ENCODE data around the gene PSMB3.
"Not testable (repeated sequence)": the region's sequence is repeated elsewhere in the genome, so short reads cannot be mapped to it uniquely, and the experiment has no call there.

PSMB3 gene

DNA sequence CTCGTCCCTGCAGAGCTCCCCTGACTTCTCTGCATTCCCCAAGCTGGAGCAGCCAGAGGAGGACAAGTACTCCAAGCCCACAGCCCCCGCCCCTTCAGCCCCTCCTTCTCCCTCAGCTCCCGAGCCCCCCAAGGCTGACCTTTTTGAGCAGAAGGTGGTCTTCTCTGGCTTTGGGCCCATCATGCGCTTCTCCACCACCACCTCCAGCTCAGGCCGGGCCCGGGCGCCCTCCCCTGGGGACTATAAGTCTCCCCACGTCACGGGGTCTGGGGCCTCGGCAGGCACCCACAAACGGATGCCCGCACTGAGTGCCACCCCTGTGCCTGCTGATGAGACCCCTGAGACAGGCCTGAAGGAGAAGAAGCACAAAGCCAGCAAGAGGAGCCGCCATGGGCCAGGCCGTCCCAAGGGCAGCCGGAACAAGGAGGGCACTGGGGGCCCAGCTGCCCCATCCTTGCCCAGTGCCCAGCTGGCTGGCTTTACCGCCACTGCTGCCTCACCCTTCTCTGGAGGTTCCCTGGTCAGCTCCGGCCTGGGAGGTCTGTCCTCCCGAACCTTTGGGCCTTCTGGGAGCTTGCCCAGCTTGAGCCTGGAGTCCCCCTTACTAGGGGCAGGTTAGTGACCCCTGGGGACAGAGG lies 36.1 kb upstream of the PSMB3 start:
- no peak for DNase-seq

DNA sequence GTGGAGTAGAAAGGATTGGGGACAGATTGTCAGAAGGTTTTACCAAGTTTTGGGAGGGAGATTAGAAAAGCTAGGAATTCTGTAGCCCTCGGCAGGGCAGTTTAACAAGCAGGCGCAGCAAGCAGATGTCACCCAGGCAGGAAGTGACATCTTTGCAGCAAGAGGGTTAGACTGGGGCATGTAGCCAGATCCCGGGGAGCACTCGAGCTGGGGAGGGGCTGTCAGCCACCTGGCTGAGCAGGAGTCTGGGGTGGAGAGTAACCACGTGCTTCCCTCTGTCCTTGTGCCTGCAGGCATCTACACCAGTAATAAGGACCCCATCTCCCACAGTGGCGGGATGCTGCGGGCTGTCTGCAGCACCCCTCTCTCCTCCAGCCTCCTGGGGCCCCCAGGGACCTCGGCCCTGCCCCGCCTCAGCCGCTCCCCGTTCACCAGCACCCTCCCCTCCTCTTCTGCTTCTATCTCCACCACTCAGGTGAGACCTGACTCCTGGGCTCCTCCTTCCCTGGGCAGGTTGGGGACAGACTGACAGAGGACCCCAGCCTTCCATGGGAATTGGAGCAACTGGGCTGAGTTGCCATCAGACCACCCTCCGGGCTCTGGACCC lies 35.3 kb upstream of the PSMB3 start:
- no peak for DNase-seq

DNA sequence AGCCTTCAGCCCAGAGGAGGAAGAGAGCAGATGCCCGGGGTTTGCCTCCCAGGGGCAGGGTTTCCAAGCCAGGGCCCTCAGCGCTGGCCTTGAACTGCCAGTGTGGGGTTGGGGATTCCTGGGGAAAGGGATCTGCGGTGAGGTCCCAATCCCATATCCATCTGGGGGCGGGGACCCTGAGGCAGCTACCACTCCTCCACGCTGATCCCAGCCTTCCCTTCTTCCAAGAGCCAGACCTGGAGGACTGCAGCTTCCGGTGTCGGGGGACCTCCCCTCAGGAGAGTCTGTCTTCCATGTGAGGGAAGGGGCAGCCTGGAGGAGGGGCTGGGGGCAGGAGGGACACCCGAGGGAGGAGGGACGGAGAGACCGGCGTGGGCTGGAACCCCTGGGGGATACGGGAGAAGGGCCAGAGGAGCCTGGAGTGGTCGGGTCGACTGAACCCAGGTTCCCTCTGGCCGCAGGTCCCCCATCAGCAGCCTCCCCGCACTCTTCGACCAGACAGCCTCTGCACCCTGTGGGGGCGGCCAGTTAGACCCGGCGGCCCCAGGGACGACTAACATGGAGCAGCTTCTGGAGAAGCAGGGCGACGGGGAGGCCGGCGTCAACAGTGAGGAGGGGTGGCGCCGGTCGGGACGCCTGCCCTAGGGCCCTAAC lies 33.1 kb upstream of the PSMB3 start:
- DNase-seq: no peak

DNA sequence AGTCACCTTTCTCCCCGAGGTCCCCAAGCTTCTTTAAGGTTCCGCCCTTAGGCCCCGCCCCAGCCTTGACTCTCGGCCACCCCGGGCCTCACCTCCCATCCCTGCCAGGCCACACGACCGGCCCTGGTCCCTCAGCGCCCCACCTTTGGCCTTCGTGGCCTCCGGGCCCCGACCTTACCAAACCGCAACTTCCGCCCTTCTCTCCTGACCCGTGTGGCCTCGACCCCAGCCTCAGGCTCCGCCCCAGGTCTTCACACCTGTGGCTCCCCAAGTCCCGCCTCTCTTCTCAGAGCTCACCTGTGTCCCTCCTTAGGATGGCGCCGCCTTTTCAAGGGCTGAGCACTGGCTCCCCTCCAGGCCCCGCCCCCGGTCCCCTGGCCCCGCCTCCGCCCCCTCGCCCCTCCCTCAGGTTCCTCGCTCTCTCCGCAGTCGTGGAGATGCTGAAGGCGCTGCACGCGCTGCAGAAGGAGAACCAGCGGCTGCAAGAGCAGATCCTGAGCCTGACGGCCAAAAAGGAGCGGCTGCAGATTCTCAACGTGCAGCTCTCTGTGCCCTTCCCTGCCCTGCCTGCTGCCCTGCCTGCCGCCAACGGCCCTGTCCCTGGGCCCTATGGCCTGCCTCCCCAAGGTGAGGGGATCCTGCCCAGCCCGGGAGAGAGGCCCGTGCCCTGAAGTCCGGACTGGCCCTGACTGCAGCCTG lies 32.4 kb upstream of the PSMB3 start:
- DNase-seq: no peak

DNA sequence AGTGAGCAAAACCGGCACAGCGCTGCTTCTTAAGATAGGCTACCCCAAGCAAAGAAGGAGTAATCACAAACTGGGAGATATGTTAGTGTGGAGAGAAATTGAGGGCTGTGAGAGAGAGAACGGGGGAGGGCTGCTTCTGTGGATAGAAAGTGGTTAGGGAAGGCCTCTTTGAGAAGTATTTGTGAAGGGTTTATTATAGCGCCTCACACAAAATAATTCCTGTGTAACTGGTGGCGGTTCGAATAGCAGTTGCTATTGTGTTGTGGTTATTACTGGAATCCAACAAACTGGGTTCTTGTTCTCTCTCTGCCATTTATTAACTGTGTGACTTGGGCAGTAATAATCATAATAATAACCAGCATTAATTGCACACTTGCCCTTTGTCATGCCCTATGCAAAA lies 31.6 kb upstream of the PSMB3 start:
- no peak for DNase-seq

DNA sequence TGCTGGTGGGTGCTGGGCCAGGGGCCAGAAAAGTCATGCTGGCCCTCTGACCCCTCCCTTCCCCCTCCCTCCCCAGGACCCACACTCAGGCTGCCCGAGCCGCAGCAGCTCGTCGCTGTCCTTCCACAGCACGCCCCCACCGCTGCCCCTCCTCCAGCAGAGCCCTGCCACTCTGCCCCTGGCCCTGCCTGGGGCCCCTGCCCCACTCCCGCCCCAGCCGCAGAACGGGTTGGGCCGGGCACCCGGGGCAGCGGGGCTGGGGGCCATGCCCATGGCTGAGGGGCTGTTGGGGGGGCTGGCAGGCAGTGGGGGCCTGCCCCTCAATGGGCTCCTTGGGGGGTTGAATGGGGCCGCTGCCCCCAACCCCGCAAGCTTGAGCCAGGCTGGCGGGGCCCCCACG lies 30.7 kb upstream of the PSMB3 start:
- DNase-seq: no peak

DNA sequence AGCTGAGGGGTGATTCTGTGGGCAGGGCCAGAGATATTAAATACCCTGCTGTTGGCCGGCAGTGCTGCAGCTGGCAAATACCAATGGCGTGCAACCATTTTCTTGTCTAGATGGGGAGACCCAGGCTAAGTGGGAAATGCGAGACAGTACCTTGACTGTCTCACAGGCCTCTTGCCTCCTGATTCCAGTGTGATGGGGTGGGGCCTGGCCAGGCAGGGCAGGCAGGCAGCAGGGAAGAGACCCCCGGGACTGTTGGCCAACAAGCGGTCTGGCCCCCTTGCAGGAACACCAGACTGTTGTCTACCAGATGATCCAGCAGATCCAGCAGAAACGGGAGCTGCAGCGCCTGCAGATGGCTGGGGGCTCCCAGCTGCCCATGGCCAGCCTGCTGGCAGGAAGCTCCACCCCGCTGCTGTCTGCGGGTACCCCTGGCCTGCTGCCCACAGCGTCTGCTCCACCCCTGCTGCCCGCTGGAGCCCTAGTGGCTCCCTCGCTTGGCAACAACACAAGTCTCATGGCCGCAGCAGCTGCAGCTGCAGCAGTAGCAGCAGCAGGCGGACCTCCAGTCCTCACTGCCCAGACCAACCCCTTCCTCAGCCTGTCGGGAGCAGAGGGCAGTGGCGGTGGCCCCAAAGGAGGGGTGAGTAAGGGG lies 28.1 kb upstream of the PSMB3 start:
- peak; percentile 75 for DNase-seq

DNA sequence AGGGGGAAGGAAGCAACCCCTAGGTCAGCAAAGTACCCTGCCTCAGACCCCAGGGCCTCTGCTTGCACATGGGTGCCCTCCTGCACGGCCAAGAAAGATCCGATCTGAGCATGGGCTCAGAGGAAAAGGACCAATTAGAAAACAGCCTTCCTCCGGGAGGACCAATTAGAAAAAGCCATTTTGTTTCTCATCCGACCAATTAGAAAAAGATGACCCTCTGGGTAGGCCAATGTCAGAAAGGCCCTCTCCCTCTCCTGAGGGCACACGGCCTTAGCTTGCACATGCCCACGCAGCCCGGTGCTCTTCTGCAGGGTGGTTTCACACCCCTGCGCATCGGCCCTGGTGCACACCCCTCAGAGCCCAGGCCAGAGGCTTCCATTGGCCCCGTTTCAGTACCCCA lies 27.5 kb upstream of the PSMB3 start:
- no peak for DNase-seq

DNA sequence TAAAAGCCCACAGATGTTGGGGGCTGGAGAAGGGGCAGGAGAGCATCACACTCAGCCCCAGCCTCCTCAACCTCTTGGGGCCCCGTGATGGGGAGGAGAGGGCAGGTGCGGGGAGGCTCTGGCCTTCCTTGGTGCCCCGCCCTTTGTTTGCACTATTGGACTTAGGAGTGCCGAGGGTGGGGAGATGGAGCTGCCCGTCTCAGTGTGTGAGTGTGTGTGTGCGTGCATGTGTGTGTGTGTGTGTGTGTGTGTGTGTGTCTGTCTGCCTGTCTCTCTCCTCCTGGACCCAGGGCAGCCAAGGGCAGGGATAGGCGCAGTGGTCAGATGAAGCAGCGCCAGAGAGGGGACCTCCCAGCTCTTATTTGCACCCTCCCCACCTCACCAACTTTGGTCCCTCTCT lies 26.4 kb upstream of the PSMB3 start:
- not testable (repeated sequence) for DNase-seq

DNA sequence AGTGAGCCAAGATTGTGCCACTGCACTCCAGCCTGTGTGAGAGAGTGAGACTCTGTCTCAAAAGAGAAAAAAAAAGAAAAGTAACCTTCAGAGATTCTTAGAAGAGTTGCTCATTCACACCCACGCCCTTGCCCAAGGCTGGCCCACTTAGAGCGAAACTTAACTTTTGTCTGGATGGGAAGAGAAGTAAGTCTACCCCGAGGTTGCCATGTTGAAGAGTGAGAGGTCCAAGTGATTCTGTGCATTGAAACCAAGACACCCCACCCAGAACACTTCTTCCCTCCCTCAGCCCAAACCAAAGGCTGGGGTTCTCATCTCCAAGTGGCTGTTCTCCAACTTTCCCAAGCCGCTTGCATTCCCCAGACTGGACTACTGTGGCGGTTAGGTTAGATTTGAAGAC lies 24.8 kb upstream of the PSMB3 start:
- no peak for DNase-seq

DNA sequence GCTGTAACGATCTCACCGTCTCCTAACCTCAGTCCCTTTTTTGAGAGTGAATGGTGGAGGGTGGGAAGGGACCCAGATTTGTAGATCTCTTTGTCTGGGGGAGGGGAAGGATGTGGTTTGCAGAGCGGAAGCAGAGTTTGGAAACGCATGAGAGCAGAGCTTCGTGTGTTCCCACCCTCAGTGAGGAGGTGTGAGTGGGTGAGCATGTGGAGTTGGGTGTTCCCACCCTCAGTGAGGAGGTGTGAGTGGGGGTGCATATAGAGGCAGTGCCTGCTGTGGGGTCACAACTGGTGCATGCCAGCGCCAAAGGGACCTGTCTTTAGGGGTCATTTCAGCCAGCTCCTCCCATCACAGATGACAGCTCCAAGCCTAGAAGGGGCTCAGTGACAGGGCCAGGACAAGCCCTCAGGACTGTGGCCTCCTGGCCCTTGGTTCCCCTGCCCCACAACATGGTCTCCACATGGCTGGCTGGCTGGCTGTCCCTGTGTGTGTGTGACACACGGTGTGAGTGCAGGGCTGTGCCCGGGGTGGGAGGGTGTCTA lies 24.2 kb upstream of the PSMB3 start:
- no peak for DNase-seq

DNA sequence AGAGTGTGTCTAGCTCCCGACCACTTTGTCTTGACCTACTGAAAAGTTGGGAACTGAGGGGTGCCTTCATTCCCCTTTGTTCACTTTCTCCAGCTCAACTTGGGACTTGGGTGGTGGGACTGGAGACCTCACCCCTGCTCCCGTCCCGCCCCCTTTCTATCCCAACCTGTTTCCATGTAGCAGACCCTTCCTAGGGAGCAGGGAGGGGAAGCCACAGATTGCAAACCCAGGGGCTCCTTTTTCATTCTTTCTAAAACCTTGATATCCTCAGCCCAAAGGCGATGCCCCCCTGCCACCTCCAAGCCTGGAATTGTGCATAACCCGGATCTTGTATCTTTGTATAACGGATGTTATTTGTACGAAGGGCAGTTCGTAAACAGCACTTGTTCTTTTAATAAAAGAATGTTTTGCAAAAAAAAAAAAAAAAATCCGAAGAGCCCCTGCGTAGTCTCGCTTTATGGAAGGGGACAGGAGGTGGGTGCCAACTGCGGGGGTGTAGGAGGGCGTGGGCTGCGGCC lies 23.1 kb upstream of the PSMB3 start:
- DNase-seq: no peak

DNA sequence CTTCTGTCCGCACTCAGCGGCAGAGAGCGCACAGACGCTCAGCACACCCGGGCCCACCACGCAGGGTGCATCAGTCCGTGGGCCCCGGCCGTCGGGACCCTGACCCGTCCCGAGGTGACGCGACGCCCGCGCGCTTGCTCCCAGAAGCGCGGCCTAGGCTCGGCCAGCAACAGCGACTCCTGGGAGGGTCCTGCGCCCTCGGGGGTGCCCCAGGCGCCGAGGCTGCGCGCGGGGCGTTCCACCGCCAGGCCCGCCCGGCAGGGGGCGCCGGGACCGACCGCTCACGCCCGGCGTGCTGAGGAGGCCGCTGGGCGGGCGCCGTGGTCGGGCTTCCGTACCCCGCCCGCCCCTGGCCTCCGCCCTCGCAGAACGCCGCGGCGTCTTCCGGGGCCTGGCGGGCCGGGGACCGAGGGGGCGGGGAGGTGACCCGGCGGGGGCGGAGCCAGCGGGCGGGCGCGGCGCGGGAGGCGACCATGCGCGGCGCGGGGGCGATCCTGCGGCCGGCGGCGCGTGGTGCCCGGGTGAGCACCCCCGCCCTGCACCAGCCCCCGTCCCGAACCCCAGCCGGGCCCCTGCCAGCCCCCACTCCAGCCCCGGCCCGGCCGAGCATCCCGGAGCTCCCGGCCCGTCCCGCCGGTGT lies 22.5 kb upstream of the PSMB3 start, which contains the start of gene CISD3:
CISD3 (plus strand) TSS at position 456 of the 640 bp plus-strand sequence; CDS start at position 474, 18 bp downstream.
- no peak for DNase-seq

DNA sequence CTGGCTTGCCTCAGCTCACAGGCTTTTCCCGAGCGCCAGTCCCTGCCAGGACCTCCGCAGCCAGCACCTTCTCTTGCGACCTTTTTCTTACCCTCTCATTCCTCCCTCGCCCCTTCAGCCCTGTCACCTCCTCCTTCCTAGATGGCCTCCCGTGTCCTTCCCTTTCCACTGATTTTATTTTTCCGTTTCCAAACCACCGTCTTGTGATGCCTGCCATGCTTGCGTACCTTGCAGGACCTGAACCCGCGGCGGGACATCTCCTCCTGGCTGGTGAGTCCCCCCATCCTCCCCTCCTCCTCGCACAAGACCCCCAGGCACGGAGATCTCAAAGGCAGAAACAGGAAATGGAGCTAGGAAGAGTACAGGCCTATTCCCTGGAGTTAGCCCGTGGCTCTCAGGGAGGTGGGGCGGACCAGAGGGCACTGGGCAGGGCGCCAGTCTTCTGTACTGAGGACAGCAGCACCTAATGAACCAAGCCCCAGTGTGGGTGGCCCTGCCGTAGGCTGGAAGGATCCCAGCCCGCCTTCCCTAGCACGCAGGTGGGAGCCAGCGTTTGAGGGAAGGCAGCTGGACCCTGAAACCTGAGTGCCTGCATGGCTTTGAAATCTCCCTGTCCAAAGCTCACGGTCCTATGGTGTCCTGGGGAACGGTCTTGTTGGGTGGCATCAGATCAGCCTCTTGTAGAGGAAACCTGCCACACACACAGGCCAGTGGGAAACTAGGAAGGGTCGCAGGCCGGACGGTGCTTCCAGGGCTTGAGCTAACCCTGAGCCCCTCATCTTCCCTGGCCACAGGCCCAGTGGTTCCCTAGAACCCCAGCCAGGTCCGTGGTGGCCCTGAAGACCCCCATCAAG lies 21.8 kb upstream of the PSMB3 start:
- no peak for DNase-seq

DNA sequence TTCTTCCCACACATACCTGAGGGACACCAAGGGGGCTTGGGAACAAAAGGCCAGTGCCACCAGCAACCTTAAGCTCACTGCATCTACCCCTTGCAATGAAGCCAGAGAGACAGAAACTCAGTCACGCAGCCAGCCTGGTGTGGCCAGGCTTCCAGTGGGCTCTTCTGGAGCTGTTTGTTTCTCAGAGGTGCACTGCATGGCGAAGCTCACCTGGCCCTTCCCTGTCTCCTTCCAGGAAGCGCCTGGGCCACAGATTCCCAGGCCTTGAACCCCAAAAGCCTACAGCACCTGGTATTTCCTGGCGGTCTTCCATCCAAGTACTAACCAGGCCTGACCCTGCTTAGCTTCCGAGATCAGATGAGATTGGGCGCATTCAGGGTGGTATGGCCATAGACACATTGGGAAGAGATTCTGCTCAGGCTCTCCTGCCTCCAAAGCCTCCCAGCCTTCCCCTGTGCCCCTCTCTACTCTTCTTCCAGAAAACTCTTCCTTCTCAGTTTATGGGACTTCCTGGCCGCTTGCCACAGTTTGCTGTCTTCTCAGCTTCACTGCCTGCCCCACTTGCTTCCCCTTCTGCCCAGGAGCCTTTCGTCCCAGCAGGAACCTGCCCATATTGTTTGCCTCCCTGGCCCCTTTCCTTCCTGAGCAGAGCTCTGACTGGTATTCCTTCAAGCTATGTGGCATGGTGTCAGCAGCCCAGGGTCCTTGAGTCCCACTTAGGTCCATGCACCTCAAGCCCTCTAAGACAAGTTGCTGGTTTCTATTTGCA lies 20.8 kb upstream of the PSMB3 start:
- DNase-seq: no peak

DNA sequence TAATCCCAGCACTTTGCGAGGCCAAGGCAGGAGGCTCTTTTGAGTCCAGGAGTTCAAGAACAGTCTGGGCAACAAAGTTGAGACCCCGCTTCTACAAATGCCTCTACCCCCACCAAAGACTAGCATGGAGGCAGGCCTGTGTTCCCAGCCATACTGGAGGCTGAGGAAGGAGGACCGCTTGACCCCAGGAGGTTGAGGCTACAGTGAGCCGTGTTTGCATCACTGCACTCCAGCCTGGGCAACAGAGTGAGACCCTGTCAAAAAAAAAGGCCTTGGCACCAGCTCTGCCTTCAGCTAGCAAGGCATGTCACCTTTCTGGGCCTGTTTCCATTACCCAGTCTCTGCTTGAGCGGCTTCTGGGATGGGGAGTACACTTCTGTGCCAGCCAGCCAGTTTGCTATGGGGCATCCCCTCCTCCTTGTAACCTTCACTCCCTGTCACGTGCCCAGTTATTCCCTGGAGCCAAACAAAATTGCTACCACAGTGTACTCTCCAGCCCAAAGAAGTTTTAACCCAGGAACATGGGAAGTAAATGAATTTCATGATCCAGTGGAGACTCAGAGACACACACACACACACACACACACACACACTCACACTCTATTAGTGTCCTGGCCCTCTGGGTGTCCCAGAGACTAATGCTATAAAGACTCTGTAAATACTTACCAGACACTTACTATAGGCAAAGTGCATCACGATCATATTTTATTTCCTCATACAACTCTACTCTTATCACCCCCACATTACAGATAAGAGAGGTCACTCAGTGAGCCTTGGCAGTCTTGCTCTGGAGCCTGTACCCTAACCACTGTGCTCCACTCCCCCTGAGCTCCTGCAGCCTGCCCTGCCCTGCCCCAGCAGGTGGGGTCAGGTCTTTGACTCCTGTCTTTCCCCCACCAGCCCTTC lies 19.9 kb upstream of the PSMB3 start:
- no peak for DNase-seq

DNA sequence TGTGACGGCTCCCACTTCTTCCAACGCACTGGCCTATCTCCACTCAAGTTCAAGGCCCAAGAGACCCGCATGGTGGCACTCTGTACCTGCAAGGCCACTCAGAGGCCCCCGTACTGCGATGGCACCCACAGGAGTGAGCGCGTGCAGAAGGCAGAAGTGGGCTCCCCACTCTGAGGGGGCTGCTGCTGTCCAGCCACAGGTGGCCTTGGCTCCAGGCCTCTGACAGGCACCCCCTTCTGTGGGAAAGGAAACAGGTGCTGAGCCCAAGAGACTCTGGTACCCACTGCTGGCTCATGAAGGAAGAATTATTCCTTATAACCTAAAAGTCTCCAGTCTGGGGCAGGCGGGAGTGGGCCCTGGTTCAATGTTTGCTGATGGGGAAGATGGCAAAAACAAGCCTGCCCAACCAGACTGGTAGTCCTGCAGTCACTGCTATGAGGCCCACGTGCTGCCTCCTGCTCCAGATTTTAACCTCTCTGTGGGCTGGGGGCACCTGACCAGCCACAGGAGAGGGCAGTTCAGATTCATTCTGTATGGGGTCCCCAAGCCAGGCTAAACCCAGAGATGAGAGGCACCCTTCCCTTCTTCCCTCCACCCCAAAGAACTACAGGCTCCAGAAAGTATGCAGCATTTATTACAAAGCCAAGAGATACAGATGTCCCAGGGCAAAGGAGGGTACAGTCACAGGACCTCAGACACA lies 19.1 kb upstream of the PSMB3 start:
- no peak for DNase-seq
